Posterior vena cava (tissue), 2 donors: ENCODE data around the gene SDR42E2. TPM values are rescaled to one million over a fixed set of nuclear protein-coding genes. Genes with fewer than 3 reads are reported as not detected.
"Not testable (repeated sequence)": the region's sequence is repeated elsewhere in the genome, so short reads cannot be mapped to it uniquely, and the experiment has no call there.

ENCODE experiments used
- DNase-seq: peaks from one replicate; pipeline ENCODE4 v3.0.0-alpha.2; 2020; ENCODE audit warnings: low spot score
- intact Hi-C, 2 donors: fragments of 100-400 bp; cut with DNase I; formaldehyde crosslinking; loops; one replicate each; pipeline versions ENCODE4 v1.14.1 to v1.14.2; 2022 to 2023
- long read RNA-seq, 2 donors: library from polyadenylated mRNA; unstranded; transcript quantifications; one replicate each; pipeline ENCODE4 v2.0.0, GENCODE V29; 2020 to 2021
- total RNA-seq, 2 donors: library from RNA; stranded (reverse); fragmentation: NEBNext Ultra II Directional; extraction: Animal tissue kit (Norgen Biotek cat#: 25700); gene quantifications; one replicate each; pipeline ENCODE4 v1.2.1, GENCODE V29; 2021
- donor health status: DM: yes; HTN: yes; CAD: no.
- donor health status: DM: yes; HTN: yes; CAD: no.

The SDR42E2 gene
- total RNA-seq, result not detected
- long read RNA-seq, donor 1, result 0 reads
- long read RNA-seq, donor 2, result 0 reads

GRCh38 chr16:22161999-22162655 is at the start of gene SDR42E2:
TSS of gene SDR42E2 (plus strand) at chr16:22162506. CDS start at chr16:22165583, 3,077 bp downstream.
- no peak for DNase-seq
- intact Hi-C loops, result no loop called here

DNA sequence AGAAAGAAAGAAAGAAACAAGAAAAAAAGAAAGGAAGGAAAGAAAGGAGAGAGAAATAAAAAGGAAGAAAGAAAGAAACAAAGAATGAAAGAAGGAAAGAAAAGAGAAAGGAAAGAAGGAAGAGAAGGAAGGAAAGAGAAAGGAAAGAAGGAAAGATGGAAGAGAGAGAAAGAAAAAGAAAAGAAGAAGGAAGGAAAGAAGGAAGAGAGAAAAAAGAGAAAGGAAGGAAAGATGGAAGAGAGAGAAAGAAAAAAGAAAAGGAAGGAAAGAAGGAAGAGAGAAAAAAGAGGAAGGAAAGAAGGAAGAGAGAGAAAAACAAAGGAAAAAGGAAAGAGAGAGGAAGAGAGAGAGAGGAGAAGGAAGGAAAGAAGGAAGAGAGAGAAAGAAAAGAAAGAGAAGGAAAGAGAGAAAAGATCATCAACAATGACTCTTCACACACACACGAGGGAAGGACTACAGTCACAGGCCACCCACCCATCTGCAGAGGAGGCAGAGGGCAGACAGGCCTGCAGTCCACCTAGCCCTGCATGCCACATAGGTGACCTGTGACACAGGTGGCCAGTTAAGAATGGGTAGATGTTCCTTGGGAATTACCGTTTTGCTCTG is 46.1 kb upstream of the SDR42E2 start:
- no peak for DNase-seq
- intact Hi-C loops, result no loop called here

GRCh38 chr16:22117609-22118008 is 44.7 kb upstream of the SDR42E2 start:
- intact Hi-C loops, result no loop called here
- DNase-seq, result no peak

- intact Hi-C loops, result no loop called here
- DNase-seq, result no peak
Measured at GRCh38 chr16:22120440-22120839, 41.9 kb upstream of the SDR42E2 start.

DNA sequence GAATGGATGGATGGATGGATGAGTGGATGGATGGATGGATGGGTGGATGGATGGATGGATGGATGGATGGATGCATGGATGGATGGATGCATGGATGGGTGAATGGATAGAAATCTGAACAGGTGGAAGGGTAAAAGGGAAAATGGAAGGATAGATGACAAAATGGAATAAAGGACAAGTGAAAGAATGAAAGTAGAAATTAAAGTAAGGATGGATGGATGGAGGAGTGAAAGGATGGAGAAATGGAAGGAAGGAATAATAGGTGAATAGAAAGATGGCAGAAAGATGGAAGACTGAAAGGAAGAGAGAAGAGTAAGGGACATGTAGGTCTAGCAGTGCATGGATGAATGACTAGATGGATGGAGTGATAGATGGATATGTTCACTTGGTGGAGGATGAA is 40.1 kb upstream of the SDR42E2 start:
- DNase-seq, result no peak
- intact Hi-C loops, result no loop called here

DNA sequence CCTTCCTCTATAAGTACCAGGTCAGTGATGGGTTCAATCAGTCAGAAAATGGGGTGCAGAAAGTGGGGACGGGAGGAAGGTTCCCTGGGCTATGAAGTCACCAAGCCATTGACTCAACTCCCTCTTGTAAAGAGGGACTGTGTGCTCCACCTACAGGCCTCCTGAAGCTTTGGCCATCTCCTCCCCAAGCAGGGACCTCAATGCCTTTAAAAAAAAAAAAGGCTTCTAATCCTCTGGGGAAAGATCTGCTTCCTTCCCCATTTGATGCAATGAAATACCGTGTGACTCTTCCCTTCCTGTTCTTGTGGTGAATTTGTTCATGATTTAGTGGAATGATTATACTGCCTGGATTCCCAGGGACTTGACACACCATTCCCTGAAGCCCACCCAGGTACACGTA is 39.2 kb upstream of the SDR42E2 start:
- intact Hi-C loops, result no loop called here
- no peak for DNase-seq

DNA sequence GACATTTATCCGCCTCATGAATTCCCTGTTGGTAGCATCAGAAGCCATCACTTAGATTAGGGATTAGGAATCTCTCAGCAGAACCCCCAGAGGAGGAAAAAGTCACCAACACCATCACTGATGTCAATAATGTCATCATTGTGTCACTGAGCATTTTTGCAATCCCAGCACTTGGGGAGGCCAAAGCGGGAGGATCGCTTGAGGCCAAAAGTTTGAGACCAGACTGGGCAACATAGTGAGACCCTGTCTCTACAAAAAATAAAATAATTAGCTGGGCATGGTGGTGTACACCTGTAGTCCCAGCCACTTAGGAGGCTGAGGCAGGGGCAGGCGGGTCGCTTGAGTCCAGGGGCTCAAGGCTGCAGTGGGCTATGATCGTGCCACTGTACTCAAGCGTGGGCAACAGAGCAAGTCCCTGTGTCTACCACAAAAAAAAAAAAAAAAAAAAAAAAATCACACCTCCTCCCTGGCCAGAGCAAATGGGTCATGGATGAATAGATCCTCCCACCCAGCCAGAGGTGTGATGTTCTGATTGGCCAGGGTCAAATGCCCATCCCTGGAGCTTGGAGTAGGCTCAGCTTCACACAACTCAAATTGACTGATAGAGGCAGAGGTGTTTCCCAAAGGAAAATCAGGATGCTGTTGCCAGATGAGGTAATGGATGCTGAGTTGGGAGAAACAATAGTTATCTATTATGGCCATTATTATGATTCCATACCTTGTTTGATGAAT is 38.4 kb upstream of the SDR42E2 start:
- intact Hi-C loops, result no loop called here
- DNase-seq, result no peak

- intact Hi-C loops, result no loop called here
- DNase-seq, result no peak
Measured at GRCh38 chr16:22124583-22125284, 37.6 kb upstream of the SDR42E2 start.

GRCh38 chr16:22126037-22126558 is 36.2 kb upstream of the SDR42E2 start:
- no peak for DNase-seq

GRCh38 chr16:22128537-22128936 is 33.8 kb upstream of the SDR42E2 start:
- DNase-seq, intact Hi-C loops: not testable (repeated sequence)

More at GRCh38 chr16:22126037-22126558, 36.2 kb upstream of the SDR42E2 start:
- intact Hi-C loops, result no loop called here

GRCh38 chr16:22130528-22130927 is 31.8 kb upstream of the SDR42E2 start:
- intact Hi-C loops, result no loop called here

DNA sequence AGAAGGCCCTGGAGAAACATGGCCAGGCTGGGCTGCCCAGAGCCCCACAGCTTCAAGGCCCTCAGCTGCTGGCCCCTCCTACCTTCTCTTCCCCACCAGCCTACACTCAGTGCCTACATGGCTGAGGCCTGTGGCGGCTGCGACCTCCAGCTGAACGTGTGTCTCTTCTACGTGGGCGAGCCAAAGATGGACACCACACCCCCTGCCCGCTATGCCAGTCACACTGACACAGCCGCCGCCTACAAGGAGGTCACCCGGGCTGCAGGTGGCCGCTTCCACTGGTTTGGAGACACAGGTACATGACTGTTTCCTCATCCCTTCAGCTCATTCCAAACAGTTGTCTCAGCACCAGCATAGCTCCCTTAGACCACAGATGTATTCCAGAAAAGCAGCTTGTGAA is 29.5 kb upstream of the SDR42E2 start:
- no peak for DNase-seq
- intact Hi-C loops, result loop anchor here in 1 of 2 donors (1.0 kb wide), 1 partner anchor 34 kb away; no protein-coding TSS in a partner anchor

More at GRCh38 chr16:22130528-22130927, 31.8 kb upstream of the SDR42E2 start:
- DNase-seq, result no peak

GRCh38 chr16:22138482-22138881 is 23.8 kb upstream of the SDR42E2 start:
- no peak for DNase-seq
- intact Hi-C loops, result no loop called here

- intact Hi-C loops, result no loop called here
- DNase-seq, result no peak
Measured at GRCh38 chr16:22139008-22139407, 23.3 kb upstream of the SDR42E2 start.

GRCh38 chr16:22139732-22140131 is 22.6 kb upstream of the SDR42E2 start:
- intact Hi-C loops, result no loop called here
- DNase-seq, result no peak

DNA sequence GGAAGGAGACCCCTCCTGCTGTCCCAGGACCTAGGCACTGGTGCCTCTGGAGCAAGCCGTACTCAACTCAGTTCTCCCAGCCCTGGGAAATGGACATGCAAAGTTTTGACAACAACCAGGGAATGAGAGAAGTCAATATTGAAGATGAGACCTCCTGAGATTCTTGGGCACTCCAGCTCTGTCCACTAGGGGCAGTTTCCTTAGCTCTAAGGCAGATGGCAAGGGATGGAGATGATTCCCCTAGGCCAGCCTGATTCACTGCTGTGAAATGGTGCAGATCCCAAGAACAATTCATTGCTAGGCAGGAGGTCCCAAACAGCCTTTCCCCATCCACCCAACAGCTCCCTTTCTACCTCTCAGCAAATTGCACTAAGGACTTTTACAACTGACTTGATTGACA is 20.5 kb upstream of the SDR42E2 start:
- intact Hi-C loops, result no loop called here
- no peak for DNase-seq

- DNase-seq, result no peak
- intact Hi-C loops, result no loop called here
Measured at GRCh38 chr16:22144520-22144919, 17.8 kb upstream of the SDR42E2 start.

DNA sequence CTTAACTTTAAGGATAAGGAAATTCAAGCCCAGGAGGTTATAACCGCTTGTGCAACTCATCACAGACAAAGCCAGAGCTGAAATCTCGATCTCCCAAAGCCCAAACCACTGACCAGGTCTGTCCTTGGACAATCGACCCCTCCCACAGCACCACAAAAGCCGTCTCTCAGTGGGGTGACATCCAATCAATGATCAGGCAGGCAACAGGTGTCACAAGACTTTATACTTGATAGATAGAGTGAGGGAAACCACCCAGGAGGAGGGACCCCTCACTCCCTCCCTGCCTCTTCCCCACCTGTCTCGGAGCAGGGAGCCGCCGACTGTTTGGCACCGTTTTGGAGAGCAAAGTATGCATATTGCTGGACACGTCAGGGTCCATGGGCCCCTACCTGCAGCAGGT is 14.5 kb upstream of the SDR42E2 start:
- intact Hi-C loops, result no loop called here
- DNase-seq, result no peak

DNA sequence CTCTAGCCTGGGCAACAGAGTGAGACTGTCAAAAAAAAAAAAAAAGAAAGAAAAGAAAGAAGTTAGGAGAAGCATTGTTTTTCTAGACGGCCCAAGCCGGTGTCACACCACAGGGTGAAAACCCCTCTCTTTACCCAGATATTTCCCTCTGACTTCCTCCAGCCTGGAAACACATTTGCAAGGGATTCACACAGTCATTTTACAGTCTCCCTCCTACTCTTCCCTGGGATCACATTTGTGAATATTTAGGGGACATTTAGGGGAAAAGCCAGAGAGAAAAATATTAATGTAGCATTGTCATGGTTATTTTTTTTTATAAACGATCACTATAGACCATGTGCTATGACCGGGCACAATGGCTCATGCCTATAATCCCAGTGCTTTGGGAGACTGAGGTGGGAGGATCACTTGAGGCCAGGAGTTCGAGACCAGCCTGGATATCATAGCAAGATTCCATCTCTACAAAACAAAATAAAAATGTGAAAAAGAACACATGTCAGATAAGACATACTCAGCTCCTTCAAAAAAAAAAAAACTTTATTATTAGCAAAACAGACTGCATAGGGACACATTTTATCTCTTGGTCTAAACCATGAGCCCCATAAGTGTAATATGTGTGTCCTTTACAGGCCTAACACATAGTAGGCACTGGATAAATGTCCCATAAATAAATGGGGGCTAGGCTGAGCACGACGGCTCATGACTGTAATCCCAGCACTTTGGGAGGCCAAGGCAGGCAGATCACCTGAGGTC is 10.9 kb upstream of the SDR42E2 start:
- intact Hi-C loops, result no loop called here
- no peak for DNase-seq
